Measurements from ENCODE around the gene LGALS3BP. TPM values are rescaled to one million over a fixed set of nuclear protein-coding genes. Genes with fewer than 3 reads are reported as not detected.

The LGALS3BP gene
- total and polyA plus RNA-seq, 2 of the 4 experiments (the other 2 are of a cell fraction) = 33.7 to 273 TPM

GRCh38 chr17:79023886-79024771, 44.4 kb upstream of the LGALS3BP start, which contains the start of gene C1QTNF1:
Gene C1QTNF1 (plus strand): TSS chr17:79024169. CDS start chr17:79043969, 19,800 bp downstream.
- Histone ChIP-seq H3K14ac (replicated peaks; ENCODE audit: low read depth, low read length) (peak within 1 kb of the TSS; percentile 36; the same call in 1 of the 2 replicates), H3K9me3 (ENCODE audit: control insufficient read depth, insufficient read depth, low read length) (no peaks in the 10 kb centered on the region), H3K56ac (ENCODE audit: extremely low read depth, insufficient read depth, low read length) (peak within 1 kb of the TSS; percentile 29; the same call in 1 of the 2 replicates), H3K9me1 (ENCODE audit: insufficient read depth, low read length) (peaks cover 24% of the 10 kb centered on the region), H4K8ac (ENCODE audit: low read depth in 2 of 2, low read length in 2 of 2) (peak within 1 kb of the TSS; percentile 58 to 67; a peak in 3 of 4 replicates), H3K27me3 (ENCODE audit: control insufficient read depth, insufficient read depth, low read length) (peaks cover 2% of the 10 kb centered on the region; the same call in 1 of the 2 replicates), H2AFZ (replicated peaks; ENCODE audit: low read length, poor library complexity) (peak within 1 kb of the TSS; percentile 96), H4K20me1 (ENCODE audit: insufficient read depth, low read length) (no peaks in the 10 kb centered on the region), H2AK5ac (ENCODE audit: low read depth, low read length) (peak within 1 kb of the TSS; percentile 46), H3K4me3 (ENCODE audit: insufficient read depth, low read depth, low read length) (peak within 1 kb of the TSS; percentile 85), H2BK15ac (ENCODE audit: low read depth, low read length) (peak within 1 kb of the TSS; percentile 71; the same call in 2 of the 3 replicates), H3K9ac (ENCODE audit: low read depth, low read length) (peak within 1 kb of the TSS; percentile 76), H2BK20ac (ENCODE audit: low read depth, low read length) (no peak within 1 kb of the TSS), H3K4me1 (ENCODE audit: control insufficient read depth, insufficient read depth, low read length) (peaks cover 38% of the 10 kb centered on the region), H2BK120ac (ENCODE audit: low read depth, low read length) (peak within 1 kb of the TSS; percentile 83), H3K27ac (ENCODE audit: insufficient read depth, low read length) (peak within 1 kb of the TSS; percentile 43; the same call in 1 of the 2 replicates), H3K36me3 (ENCODE audit: control insufficient read depth, insufficient read depth, low read length) (no peaks in the 10 kb centered on the region), H4K5ac (ENCODE audit: low read depth, low read length) (peak within 1 kb of the TSS; percentile 53; the same call in 1 of the 2 replicates), H4K91ac (ENCODE audit: insufficient read depth, low read depth, low read length) (peak within 1 kb of the TSS; percentile 49), H3K79me1 (ENCODE audit: low read depth in 1 of 2, low read length in 2 of 2) (peaks cover 7 to 31% of the 10 kb centered on the region in 2 experiments; a peak in 2 of 4 replicates), H2AK9ac (replicated peaks; ENCODE audit: low read depth, low read length, poor library complexity) (peak within 1 kb of the TSS; percentile 87), H3K18ac (ENCODE audit: low read depth, low read length) (peak within 1 kb of the TSS; percentile 47; the same call in 1 of the 2 replicates), H3K4me2 (ENCODE audit: low read depth, low read length) (peak within 1 kb of the TSS; percentile 85), H2BK5ac (ENCODE audit: low read depth, low read length, poor library complexity, severe bottlenecking) (no peak within 1 kb of the TSS), H3K4ac (ENCODE audit: low read depth, low read length) (peak within 1 kb of the TSS; percentile 66), H3K23ac (ENCODE audit: low read depth, low read length) (peak within 1 kb of the TSS; percentile 66; the same call in 1 of the 2 replicates)
- peak; percentile 38 for DNase-seq
- BruUV-seq (replicated peaks) = no TSS peak
- TF ChIP-seq BHLHE40 (IDR thresholded peaks at IDR 0.05; ENCODE audit: low read depth, low read length) = no peak
- TF ChIP-seq CTCF (conservative IDR thresholded peaks at IDR 0.05; ENCODE audit: low read depth, low read length) = peak; percentile 28; the same call in 1 of the 2 replicates
- CTCF ChIA-PET = no interaction called here
- dilution Hi-C loops (cut with HindIII; ENCODE audit: low sequenced_read_pairs, unreplicated experiment) = no loop called here
- ATAC-seq (ENCODE audit: low read depth) = peak; percentile 53
- intact Hi-C loops (cut with micrococcal nuclease) = no loop called here
- 3% methylated on average over 13 of the region's 77 CpGs; no CpG with 5 or more reads in 1 of the 2 experiments for WGBS, 2 experiments (ENCODE audit: extremely low coverage in 2 of 2, insufficient read length in 1 of 2)
- POLR2A ChIA-PET (ENCODE audit: unreplicated experiment) = no interaction called here
- in situ Hi-C loops (cut with MboI; ENCODE audit: low sequenced_read_pairs) = loop anchor here (5.0 kb wide), 1 partner anchor 58 kb away; no protein-coding TSS in a partner anchor
